Activated CD8-positive, alpha-beta T cell treated with anti-CD3 and anti-CD28 coated beads, Interleukin-2, amount 10 ng/mL, durations not matched to agents 7 days and 5 days (primary cell): Measurements from ENCODE around the gene DTD1. TPM values are rescaled to one million over a fixed set of nuclear protein-coding genes. Genes with fewer than 3 reads are reported as not detected.

Experiments
- ATAC-seq: fragments of 150-1000 bp; cut with Tn5 transposase; one replicate; pipeline ENCODE4 v1.10.0; 2021; ENCODE audit warnings: moderate library complexity
- CTCF ChIA-PET: fragments of 350-600 bp; sonication (Branson Sonifier 250); formaldehyde crosslinking; loops from one replicate; lab custom pipeline; 2021; ENCODE audit warnings: antibody characterized with exemption; lab: Charles Lee
- POLR2A ChIA-PET: fragments of 350-600 bp; sonication (Branson Sonifier 250); formaldehyde crosslinking; loops from one replicate; lab custom pipeline; 2021; ENCODE audit warnings: antibody characterized with exemption; lab: Charles Lee
- DNase-seq: peaks from one replicate; pipeline ENCODE4 v3.0.0-alpha.2; 2020
- H3K27ac Mint-ChIP-seq: one replicate; pipeline ENCODE4 v1.8.0; 2021; ENCODE audit warnings: mild to moderate bottlenecking, mixed read lengths
- H3K27me3 Mint-ChIP-seq: one replicate; pipeline ENCODE4 v1.8.0; 2021; ENCODE audit warnings: low read depth, mixed read lengths
- H3K36me3 Mint-ChIP-seq: one replicate; pipeline ENCODE4 v1.8.0; 2021; ENCODE audit warnings: low read depth, mixed read lengths
- H3K4me1 Mint-ChIP-seq: one replicate; pipeline ENCODE4 v1.8.0; 2021; ENCODE audit warnings: low read depth, mixed read lengths
- H3K4me3 Mint-ChIP-seq: one replicate; pipeline ENCODE4 v1.8.0; 2021; ENCODE audit warnings: mild to moderate bottlenecking, mixed read lengths
- H3K9me3 Mint-ChIP-seq: one replicate; pipeline ENCODE4 v1.8.0; 2022; ENCODE audit warnings: mixed read lengths; ENCODE audit not compliant: insufficient read depth
- total RNA-seq, 2 experiments: library from RNA; stranded (reverse); gene quantifications; one replicate each; pipeline ENCODE4 v1.2.3, GENCODE V29; 2021

The DTD1 gene
- total RNA-seq, 2 experiments from 2014 or later: 25.9 to 28.5 TPM

DNA sequence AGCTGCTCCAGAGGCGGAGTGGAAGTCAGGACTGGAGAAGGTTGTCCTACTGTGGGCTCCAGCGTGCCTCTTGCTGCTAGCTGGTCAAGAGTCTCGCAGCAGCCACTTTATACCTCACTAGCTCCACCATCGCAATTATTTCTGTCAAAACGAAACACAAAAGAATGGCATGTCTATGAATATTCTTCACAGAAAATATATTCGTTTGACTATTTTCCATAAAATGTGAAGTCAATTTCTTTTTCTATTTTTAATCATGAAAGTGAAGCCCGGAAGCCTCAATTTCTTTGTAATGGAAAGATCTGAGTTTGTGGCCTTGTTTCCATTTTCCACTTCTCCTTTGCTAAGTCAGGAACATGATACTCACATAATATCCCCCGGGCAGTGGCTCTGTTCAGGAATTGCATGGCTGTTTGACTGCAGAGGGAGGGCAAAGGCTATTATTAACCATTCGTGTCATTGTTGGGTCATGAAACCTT is 51.7 kb downstream of the DTD1 start:
- no peak overlapping the region for H3K4me3 Mint-ChIP-seq
- no peaks in the 10 kb centered on the region for H3K27me3 Mint-ChIP-seq
- no peaks in the 10 kb centered on the region for H3K4me1 Mint-ChIP-seq
- ChIA-PET CTCF (no interaction called here), POLR2A (no interaction called here)
- DNase-seq (no peak), ATAC-seq (no peak)
- no peak overlapping the region for H3K27ac Mint-ChIP-seq
- H3K36me3 Mint-ChIP-seq: peaks cover 2% of the 10 kb centered on the region
- no peaks in the 10 kb centered on the region for H3K9me3 Mint-ChIP-seq

DNA sequence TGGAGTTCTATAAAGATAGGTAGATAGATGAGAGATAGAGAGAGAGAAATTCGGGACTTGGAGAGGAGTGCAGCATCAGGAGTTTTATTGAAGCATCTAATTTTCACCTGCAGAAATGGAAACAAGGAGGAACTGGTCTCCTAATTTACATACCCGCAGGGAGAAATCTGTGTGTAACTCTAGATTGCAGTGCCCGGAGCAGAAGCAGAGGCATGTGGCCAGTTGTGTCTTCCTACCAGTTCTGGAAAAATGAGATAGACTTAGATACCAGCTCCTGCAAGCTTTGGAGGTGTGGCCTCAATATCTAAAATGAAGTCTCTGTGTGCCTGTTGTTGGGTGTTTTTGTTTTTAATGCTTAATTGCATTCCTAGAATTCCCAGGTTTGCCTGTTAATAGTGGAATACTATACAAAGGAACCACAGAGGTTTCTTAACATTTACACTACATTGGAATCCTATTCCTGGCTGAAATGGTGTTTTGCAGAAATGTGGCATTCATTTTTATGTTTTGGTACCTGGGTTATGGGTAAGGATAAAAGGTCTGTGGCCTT is 57.4 kb downstream of the DTD1 start:
- H3K27me3 Mint-ChIP-seq: no peaks in the 10 kb centered on the region
- no peak overlapping the region for H3K27ac Mint-ChIP-seq
- no peak for ATAC-seq
- H3K9me3 Mint-ChIP-seq: no peaks in the 10 kb centered on the region
- ChIA-PET CTCF (no interaction called here), POLR2A (no interaction called here)
- DNase-seq: no peak
- no peaks in the 10 kb centered on the region for H3K36me3 Mint-ChIP-seq
- H3K4me3 Mint-ChIP-seq: no peak overlapping the region
- H3K4me1 Mint-ChIP-seq: no peaks in the 10 kb centered on the region

DNA sequence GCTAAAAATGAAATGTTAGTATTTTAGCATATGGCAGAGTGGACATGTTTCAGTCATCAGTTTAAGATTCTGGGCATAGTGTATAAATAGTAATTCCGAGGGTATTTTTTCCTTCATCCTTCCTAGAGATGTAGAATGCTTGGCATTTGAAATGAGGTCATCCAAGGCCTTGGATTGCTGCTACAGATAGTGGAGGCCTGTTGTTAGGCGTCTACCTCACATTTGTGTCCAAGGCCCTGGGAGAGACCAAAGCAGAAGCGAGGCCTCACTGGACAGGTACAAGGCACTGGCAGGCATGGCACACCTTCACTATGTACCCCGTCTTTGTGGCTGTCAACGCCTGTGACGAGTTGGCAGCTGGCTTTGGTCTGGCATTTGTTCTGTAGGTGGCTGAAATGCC is 58.0 kb downstream of the DTD1 start:
- CTCF ChIA-PET: no interaction called here
- POLR2A ChIA-PET: no interaction called here

DNA sequence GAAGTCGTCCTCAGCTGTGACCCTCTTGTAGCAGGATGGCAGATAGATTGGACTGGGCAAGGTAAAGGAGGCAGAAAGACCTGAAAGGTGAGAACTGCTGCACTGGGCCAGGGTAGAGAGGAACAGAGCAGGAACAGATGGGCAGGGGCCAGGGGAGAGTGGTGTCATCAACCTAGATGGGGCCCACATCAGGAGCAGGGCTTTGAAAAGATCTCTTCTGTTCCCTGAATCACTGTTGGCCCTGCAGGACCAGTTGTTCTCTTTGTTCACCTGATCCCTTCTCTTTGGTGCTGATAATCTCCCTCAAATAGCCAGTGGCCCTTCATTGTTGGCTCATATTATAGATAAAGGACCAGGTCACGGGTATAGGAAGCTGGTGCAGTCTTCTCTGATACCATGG is 59.9 kb downstream of the DTD1 start:
- ATAC-seq (no peak), DNase-seq (no peak)
- no peaks in the 10 kb centered on the region for H3K27me3 Mint-ChIP-seq
- H3K4me1 Mint-ChIP-seq: no peaks in the 10 kb centered on the region
- H3K36me3 Mint-ChIP-seq: no peaks in the 10 kb centered on the region
- H3K4me3 Mint-ChIP-seq: no peak overlapping the region
- H3K27ac Mint-ChIP-seq: no peak overlapping the region
- ChIA-PET CTCF (no interaction called here), POLR2A (no interaction called here)
- no peaks in the 10 kb centered on the region for H3K9me3 Mint-ChIP-seq

More for the DNA sequence above, 58.0 kb downstream of the DTD1 start:
- H3K36me3 Mint-ChIP-seq: no peaks in the 10 kb centered on the region
- H3K4me3 Mint-ChIP-seq: no peak overlapping the region
- H3K27ac Mint-ChIP-seq: no peak overlapping the region
- DNase-seq (no peak), ATAC-seq (no peak)
- H3K4me1 Mint-ChIP-seq: no peaks in the 10 kb centered on the region
- H3K27me3 Mint-ChIP-seq: no peaks in the 10 kb centered on the region
- H3K9me3 Mint-ChIP-seq: no peaks in the 10 kb centered on the region

DNA sequence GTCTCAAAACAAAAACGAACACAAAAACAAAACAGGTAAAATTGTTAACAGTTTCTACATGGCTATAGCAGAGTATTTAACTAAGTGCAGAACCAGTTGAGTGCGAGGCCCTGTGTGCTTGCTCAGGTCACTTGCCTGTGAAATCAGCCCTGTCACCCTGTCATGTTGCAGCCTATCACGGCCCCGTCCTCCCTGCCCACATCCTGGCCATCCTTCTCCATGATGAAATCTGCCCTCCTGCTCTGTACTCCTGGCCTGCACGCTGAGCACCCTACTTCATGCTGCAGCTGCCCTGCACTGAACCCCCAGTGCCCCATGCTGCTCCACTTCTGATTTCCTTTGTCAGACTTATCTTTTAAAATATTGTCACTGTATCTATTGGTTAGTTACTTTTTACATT is 62.4 kb downstream of the DTD1 start:
- Mint-ChIP-seq H3K9me3 (no peaks in the 10 kb centered on the region), H3K27me3 (no peaks in the 10 kb centered on the region), H3K36me3 (no peaks in the 10 kb centered on the region), H3K4me1 (no peaks in the 10 kb centered on the region), H3K27ac (no peak overlapping the region), H3K4me3 (no peak overlapping the region)
- no peak for ATAC-seq
- ChIA-PET CTCF (no interaction called here), POLR2A (no interaction called here)
- DNase-seq: no peak

DNA sequence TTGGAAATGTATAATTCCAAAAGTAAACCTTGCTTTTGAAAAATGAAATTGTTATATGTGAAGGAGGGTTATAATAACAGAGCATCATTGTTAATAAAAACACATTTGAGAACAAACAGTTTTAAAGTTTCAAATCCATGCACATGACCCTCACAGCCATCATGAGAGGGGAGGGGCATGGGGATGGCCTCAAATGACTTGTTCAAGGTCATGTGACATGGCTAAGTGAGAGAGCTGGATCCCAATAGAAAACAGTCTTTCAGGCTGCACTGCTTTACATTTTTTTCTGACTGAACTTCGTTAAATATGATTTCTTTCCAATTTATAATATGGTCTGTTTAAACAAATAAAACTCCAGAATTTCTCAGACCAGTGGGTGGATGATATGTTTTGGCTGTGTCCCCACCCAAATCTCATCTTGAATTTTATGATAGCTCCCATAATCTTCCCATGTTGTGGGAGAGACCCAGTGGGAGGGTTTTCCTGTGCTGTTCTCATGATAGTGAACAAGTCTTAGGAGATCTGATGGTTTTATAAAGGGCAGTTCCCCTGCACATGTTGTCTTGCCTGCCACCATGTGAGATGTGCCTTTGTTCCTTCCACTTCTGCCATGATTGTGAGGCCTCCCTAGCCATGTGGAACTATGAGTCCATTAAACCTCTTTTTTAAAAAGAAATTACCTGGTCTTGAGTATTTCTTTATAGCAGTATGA is 66.0 kb downstream of the DTD1 start:
- ChIA-PET POLR2A (no interaction called here), CTCF (interaction anchor here (0.8 to 1.1 kb wide), 2 partner anchors 22 kb away, joined by 3 to 4 read pairs; no protein-coding TSS in a partner anchor)
- no peaks in the 10 kb centered on the region for H3K4me1 Mint-ChIP-seq
- DNase-seq (no peak), ATAC-seq (no peak)
- H3K4me3 Mint-ChIP-seq: no peak overlapping the region
- H3K36me3 Mint-ChIP-seq: no peaks in the 10 kb centered on the region
- no peaks in the 10 kb centered on the region for H3K9me3 Mint-ChIP-seq
- no peak overlapping the region for H3K27ac Mint-ChIP-seq
- H3K27me3 Mint-ChIP-seq: no peaks in the 10 kb centered on the region

DNA sequence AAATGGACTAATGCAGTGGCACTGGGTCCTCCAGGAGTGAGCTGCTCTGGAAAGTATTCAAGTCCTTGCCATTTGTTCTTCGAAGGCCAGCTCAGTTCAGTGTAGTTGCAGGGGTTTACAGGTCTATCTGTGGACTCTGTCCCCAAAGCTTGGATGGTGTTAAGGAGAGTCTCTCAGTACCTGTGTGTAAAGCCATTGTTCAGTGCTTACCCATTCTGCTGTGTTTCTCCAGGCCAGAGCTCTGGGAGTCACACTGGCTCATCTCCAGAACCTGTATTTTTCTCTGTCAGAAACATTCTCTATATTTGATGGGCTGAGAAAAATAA is 66.6 kb downstream of the DTD1 start:
- no peak overlapping the region for H3K27ac Mint-ChIP-seq
- H3K27me3 Mint-ChIP-seq: no peaks in the 10 kb centered on the region
- ChIA-PET POLR2A (no interaction called here), CTCF (interaction anchor here (1.1 kb wide), 1 partner anchor 22 kb away, joined by 4 read pairs; no protein-coding TSS in a partner anchor)
- H3K4me3 Mint-ChIP-seq: no peak overlapping the region
- no peaks in the 10 kb centered on the region for H3K4me1 Mint-ChIP-seq
- DNase-seq: no peak
- H3K36me3 Mint-ChIP-seq: no peaks in the 10 kb centered on the region
- no peaks in the 10 kb centered on the region for H3K9me3 Mint-ChIP-seq
- ATAC-seq: no peak

DNA sequence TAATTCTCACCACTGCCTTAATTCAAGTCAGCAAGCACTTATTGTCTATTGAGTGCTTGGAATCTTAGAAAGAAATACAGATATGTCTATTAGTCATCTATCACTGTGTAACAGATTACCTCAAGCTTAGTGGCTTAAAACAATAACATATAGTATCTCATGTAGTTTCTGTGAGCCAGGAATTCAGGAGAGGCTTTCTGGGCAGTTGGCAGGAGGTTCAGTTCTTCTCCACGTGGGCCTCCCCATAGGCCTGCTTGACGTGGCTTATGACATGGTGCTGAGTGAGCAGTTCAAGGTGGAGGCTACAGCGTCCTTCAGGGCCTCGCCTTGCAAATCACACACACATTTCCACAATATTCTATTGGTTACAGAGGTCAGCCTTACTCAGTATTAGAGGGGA is 69.7 kb downstream of the DTD1 start:
- Mint-ChIP-seq H3K9me3 (no peaks in the 10 kb centered on the region), H3K4me3 (no peak overlapping the region), H3K27ac (no peak overlapping the region), H3K4me1 (no peaks in the 10 kb centered on the region), H3K36me3 (no peaks in the 10 kb centered on the region), H3K27me3 (no peaks in the 10 kb centered on the region)
- no peak for ATAC-seq
- no peak for DNase-seq
- ChIA-PET POLR2A (no interaction called here), CTCF (no interaction called here)

DNA sequence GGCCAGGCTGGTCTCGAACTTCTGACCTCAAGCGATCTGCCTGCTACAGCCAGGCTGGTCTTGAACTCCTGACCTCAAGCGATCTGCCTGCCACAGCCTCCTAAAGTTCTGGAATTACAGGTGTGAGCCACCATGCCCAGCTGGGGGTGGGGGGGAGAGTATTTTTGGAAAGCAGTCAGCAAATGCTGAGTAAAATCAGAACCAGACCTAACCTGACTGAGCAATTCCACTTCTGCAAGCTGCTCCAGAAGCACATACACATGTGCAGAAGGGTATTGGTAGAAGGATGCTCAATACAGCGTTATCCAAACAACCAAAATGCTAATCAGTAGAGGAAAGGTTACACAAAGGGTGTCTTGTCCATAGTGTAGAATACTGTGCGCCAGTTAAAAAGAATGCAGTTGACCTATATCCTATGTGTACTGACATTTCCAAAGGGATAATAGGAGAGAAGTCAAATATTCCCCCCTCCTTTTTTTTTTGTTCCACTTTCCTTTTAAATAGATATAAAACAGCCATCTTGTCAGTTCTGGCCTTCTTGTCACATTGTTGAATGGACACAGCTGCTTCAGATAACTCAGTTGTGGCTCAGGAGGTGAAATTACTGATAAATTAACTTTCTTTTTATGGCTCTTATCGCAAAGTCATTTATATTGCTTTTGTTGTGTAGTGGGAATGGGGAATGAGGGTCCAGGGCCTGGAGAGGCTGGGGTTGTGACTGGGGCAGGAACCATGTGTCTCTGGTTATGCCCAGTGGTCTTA is 74.6 kb downstream of the DTD1 start:
- Mint-ChIP-seq H3K9me3 (no peaks in the 10 kb centered on the region), H3K4me3 (no peak overlapping the region), H3K4me1 (no peaks in the 10 kb centered on the region), H3K36me3 (no peaks in the 10 kb centered on the region), H3K27ac (no peak overlapping the region), H3K27me3 (no peaks in the 10 kb centered on the region)
- ChIA-PET CTCF (no interaction called here), POLR2A (no interaction called here)
- ATAC-seq (no peak), DNase-seq (no peak)

DNA sequence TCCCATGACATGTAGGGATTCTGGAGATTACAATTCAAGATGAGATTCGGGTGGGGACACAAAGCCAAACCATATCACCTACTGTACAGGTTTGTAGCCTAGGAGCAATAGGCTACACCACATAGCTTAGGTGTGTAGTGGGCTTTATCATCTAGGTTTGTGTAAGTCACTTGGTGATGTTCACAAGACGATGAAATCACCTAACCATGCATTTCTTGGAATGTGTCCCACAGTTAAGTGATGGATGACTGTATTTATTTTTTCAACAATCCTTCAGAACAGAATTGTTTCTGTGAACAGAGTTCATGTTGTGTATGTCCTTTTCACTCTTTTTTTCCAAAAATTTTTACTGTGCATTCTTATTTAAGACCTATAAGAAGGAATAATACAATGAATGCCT is 76.1 kb downstream of the DTD1 start:
- H3K27me3 Mint-ChIP-seq: no peaks in the 10 kb centered on the region
- ChIA-PET CTCF (no interaction called here), POLR2A (no interaction called here)
- no peaks in the 10 kb centered on the region for H3K4me1 Mint-ChIP-seq
- H3K27ac Mint-ChIP-seq: no peak overlapping the region
- H3K4me3 Mint-ChIP-seq: no peak overlapping the region
- H3K9me3 Mint-ChIP-seq: no peaks in the 10 kb centered on the region
- DNase-seq: no peak
- ATAC-seq: no peak
- no peaks in the 10 kb centered on the region for H3K36me3 Mint-ChIP-seq

DNA sequence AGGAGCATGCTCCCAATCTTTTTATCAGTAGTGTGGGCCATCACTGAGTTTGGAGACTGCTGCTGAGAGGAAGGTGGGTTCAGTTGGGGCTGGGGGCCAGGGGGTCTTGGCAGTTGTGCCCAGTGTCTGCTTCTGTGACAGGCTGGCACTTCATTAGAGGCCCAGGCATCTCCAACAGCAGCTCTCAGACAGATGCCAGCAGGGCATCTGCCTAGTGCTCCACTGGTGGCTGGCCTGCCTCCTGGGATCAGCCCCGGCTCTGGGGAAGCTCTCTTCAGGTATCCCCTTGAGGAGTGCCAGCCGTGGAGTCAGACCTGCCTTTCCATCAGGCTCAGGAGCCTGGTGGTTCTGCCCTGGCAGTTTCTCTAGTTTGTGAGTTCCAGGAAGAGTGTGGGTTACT is 77.3 kb downstream of the DTD1 start:
- no peaks in the 10 kb centered on the region for H3K36me3 Mint-ChIP-seq
- H3K9me3 Mint-ChIP-seq: no peaks in the 10 kb centered on the region
- H3K4me1 Mint-ChIP-seq: no peaks in the 10 kb centered on the region
- no peaks in the 10 kb centered on the region for H3K27me3 Mint-ChIP-seq
- ChIA-PET POLR2A (no interaction called here), CTCF (interaction anchor here (1.2 kb wide), 1 partner anchor 33 kb away, joined by 3 read pairs; no protein-coding TSS in a partner anchor)
- no peak overlapping the region for H3K27ac Mint-ChIP-seq
- no peak overlapping the region for H3K4me3 Mint-ChIP-seq
- ATAC-seq: no peak
- no peak for DNase-seq

DNA sequence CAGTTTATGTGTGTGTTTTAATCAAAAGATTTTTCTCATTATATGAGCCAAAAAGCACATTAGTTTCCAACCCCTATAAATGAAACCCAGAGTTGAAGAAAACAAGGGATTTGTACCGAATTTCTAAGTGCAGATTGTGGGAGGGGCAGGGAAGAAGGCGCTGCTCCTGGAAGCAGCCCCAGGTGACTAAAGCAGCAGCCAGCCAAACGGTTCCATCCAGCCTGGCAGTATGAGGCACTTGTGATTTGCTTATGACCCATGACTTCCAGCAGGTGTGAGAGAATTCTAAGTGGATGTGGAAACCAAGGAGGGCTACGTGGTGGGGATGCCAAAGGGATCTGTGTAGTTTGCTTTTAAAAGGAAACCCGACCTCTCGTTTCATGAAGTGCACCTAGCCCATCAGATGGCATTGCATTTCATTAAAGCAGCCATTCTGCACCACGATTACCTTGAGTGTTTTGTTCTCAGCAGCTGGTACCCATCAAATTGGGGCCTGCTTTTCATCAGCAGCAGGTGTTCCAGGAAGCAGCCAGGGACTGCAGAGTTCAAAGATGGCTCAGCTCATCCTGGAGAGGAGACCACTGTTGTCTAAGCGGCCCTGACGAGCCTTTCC is 79.1 kb downstream of the DTD1 start:
- DNase-seq: no peak
- H3K27ac Mint-ChIP-seq: no peak overlapping the region
- H3K27me3 Mint-ChIP-seq: no peaks in the 10 kb centered on the region
- ChIA-PET POLR2A (no interaction called here), CTCF (no interaction called here)
- H3K4me3 Mint-ChIP-seq: no peak overlapping the region
- H3K4me1 Mint-ChIP-seq: no peaks in the 10 kb centered on the region
- no peaks in the 10 kb centered on the region for H3K36me3 Mint-ChIP-seq
- ATAC-seq: no peak
- no peaks in the 10 kb centered on the region for H3K9me3 Mint-ChIP-seq
